GM18511 (cell line): ENCODE results near the gene NTNG1.
A peak's percentile ranks its signal among the peaks of the same experiment; 100 is the strongest.

ENCODE experiments used
- ATAC-seq: cut with Tn5 transposase; IDR thresholded peaks from one replicate; pipeline ENCODE4 v1.9.1; 2021; ENCODE audit warnings: mild to moderate bottlenecking, moderate library complexity; ENCODE audit not compliant: unreplicated experiment

NTNG1 gene

DNA sequence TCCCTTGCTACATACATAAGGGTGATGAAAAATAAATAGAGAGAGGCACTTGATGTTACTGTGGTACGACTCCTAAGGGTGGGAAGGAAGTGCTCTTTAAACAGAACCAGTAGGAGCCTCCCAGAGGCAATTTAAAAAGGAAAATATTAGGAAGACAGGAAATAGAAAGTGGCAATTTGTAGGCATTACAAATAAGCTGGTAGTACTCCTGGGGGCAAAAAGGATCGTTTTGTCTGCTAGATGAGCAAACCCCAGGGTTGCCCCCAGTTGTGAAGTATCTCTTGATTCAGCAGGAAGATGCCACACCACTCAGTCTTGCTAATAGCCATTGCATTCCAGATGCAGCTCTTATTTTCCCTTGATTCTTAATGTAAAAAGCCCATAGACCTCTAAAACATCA is 303.0 kb downstream of the NTNG1 start:
- no peak for ATAC-seq

GRCh38 chr1:107444302-107444701 is 303.5 kb downstream of the NTNG1 start:
- no peak for ATAC-seq

DNA sequence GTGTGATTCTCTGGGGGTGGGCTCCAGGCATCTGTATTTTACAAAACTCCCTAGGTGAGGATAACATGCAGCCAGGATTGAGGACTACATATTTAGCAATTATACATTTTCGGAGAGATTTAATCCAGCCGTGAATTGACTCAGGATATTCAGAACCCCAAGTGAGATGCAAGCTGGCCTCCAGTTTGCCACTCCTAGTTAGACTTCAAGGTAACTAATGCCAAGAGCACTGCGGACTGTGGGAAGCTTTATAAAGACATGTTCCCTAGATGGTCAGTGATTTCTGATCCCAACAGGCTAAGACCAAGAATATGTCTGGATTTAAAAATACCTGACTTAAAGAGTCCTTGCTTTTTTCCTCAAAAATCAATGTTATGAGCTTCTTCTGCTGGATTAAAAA is 308.5 kb downstream of the NTNG1 start:
- no peak for ATAC-seq

DNA sequence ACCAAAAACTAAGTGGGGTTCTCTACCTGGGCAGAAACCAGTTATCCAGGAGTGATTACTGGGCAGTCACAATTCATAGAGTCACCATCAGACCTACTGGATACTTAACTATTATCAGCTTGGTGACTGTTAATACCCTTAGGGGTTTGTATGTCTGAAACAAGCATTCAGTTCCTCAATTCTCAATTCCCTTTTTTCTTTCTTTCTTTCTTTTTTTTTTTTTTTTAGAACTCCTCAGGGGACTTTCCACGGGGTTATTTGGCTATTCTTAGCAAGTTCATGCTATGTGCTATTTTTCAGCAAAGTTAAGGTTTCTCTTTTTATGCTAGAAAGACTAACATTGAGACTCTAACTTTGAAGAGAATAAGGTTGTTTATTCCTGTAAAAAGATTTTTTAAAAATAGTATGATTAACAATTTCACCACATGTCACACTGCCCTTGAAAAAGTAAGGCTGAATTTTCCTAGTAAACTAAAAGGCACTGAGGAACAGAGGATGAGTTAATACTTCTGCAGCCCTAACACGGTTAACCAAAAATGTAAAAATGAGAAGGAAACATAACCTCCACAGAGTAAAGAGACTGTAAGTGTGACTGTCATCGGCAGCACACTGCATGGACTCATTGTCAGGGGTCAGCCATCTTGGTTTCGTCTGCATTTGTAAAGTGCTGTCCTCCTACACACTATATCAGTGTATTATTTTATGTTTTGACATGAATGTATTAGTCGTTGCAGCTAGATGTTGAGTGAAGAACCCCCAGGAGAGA is 310.2 kb downstream of the NTNG1 start:
- ATAC-seq: peak; percentile 82

- ATAC-seq: peak; percentile 53
These were observed 310.9 kb downstream of the NTNG1 start for GRCh38 chr1:107451715-107452114.

GRCh38 chr1:107454791-107455190 is 314.0 kb downstream of the NTNG1 start:
- no peak for ATAC-seq

DNA sequence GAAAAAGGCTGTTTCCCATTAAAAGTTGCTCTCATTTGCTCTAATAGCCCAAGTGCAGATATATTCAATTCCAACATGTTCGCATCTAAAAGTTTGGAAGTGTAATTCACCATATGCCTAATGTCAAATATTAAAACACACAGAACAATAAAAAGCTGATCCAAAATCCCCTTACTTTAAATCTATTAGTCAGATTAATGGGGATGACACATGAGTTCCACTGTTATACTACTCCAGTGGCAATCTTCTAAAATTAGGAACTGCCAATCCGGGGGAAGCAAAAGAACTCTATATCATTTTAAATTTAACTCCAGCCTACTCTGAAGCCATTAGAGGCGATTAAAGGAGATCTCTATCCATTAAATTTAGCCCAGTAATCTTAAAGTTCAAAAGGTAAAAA is 317.1 kb downstream of the NTNG1 start:
- ATAC-seq: no peak

GRCh38 chr1:107459204-107459904 is 318.5 kb downstream of the NTNG1 start:
- ATAC-seq: peak; percentile 81

GRCh38 chr1:107460035-107460434 is 319.2 kb downstream of the NTNG1 start:
- ATAC-seq: peak; percentile 83

DNA sequence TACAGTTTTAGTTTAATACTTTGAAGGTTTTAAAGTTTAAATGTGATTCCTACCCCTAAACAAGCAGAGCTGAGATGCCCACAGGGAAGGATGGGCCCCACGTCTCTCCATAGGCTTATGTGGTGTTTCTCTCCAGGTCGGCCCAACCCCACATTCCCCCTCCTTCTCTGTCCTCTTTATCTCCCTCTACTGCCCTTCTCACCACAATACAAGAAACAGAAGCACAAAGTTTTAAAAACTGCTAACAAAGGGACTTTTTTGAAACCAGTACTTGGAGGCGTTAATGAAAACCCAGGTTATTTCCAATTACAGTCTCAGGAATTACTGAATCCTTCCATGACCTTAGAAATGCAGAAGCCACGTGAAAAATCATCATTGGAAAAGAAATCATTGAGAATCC is 324.0 kb downstream of the NTNG1 start:
- no peak for ATAC-seq

- no peak for ATAC-seq
These were observed 326.4 kb downstream of the NTNG1 start for GRCh38 chr1:107467286-107467685.

DNA sequence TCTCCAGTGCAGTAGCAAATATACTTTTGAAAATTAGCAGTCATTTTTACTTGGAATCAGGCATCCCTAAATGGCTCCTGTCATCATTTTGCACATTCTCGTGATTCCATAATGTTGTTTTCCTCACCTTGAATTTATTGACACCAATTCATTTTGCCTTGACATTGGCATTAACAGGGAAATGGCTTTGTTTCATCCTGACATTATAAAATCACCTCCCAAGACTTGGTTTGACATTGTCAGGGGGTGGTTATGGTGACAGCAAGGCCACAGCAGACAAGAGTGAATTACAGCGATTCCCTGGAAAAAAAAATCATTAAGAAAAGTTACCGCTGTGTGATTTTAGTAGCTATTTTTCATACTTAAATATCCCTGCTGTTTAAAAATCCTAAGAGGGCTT is 327.0 kb downstream of the NTNG1 start:
- no peak for ATAC-seq

- peak; percentile 59 for ATAC-seq
These were observed 332.2 kb downstream of the NTNG1 start for GRCh38 chr1:107473065-107473464.

DNA sequence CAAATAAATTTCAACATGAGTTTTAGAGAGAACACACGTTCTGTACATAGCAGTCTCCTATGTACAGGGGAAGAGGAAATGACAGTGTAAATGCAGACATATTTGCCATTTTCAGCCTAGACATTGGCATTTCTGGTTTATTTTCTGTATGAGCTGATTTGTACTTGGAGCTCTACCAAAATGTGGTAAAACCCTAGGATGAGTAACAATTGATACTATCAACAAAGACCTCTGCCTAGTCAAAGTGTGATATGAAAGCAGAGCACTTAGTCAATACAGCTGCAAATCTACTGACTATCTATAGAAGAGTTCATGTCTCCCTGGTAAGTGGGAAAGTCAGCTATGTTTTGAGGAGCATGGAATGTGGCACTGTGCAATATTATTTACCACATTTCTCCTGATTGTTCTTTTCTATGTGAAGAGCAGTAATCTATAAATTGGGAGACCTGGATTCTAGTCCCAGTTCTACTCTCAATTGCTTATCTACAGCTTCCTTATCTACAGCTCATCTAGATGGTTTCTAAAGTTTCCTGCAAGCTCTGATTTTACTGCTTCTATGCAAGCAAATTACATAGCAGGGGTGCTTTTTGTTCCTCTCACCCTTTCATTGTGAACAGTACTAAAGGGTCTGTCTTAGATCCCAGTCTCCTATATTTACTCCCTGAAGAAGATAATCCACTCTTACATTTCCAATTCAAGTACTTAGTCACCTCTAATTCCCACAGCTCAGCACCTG is 334.2 kb downstream of the NTNG1 start:
- ATAC-seq: peak; percentile 74

DNA sequence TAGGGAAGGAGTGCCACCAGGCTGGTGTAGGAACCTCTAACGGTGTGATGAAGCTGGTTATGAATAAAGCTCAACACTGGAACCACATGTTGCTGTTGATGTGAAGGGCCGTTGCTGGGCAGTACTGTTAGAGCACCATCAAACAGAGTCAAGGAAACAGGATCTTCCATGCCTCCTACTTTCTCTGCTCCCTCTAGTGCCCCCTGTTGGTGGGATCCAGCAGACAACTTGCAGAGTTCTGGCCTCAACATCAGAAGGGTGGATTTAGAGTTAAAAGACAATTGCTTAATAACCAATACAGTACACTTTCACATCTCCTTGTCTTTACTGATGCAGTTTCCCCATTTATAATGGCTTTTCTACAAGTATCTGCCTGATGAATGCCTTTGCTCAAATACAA is 336.4 kb downstream of the NTNG1 start:
- no peak for ATAC-seq

GRCh38 chr1:107479865-107480350 is 339.1 kb downstream of the NTNG1 start:
- ATAC-seq: no peak

DNA sequence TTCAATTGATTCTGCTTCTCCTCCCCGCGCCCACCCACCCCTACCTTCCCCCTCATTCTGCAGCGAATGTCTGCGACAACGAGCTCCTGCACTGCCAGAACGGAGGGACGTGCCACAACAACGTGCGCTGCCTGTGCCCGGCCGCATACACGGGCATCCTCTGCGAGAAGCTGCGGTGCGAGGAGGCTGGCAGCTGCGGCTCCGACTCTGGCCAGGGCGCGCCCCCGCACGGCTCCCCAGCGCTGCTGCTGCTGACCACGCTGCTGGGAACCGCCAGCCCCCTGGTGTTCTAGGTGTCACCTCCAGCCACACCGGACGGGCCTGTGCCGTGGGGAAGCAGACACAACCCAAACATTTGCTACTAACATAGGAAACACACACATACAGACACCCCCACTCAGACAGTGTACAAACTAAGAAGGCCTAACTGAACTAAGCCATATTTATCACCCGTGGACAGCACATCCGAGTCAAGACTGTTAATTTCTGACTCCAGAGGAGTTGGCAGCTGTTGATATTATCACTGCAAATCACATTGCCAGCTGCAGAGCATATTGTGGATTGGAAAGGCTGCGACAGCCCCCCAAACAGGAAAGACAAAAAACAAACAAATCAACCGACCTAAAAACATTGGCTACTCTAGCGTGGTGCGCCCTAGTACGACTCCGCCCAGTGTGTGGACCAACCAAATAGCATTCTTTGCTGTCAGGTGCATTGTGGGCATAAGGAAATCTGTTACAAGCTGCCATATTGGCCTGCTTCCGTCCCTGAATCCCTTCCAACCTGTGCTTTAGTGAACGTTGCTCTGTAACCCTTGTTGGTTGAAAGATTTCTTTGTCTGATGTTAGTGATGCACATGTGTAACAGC is 339.9 kb downstream of the NTNG1 start:
- ATAC-seq: peak; percentile 90

DNA sequence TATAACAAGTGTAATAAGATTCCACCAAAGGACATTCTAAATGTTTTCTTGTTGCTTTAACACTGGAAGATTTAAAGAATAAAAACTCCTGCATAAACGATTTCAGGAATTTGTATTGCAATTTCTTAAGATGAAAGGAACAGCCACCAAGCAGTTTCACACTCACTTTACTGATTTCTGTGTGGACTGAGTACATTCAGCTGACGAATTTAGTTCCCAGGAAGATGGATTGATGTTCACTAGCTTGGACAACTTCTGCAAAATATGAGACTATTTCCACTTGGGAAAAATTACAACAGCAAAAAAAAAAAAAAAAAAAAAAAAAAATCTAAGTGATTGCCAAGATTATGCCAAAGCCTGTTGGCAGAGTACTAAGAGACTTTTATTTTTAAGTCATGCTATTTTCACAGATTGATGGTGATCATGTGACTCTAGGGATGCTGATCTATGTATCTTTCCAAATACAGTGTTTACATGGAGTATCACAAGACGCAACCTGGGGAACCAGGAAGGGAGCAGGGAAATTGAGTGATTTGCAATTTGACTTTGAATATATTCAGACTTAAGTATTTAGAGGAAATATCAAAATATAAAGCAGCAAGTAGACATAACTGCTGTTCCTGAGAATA is 341.0 kb downstream of the NTNG1 start:
- ATAC-seq: no peak

- no peak for ATAC-seq
These were observed 343.1 kb downstream of the NTNG1 start for GRCh38 chr1:107483949-107484348.

- no peak for ATAC-seq
These were observed 345.5 kb downstream of the NTNG1 start for GRCh38 chr1:107486349-107486748.
